ENCODE measurements around the gene NUP62.
"Not testable (repeated sequence)": the region's sequence is repeated elsewhere in the genome, so short reads cannot be mapped to it uniquely, and the experiment has no call there.

The NUP62 gene

DNA sequence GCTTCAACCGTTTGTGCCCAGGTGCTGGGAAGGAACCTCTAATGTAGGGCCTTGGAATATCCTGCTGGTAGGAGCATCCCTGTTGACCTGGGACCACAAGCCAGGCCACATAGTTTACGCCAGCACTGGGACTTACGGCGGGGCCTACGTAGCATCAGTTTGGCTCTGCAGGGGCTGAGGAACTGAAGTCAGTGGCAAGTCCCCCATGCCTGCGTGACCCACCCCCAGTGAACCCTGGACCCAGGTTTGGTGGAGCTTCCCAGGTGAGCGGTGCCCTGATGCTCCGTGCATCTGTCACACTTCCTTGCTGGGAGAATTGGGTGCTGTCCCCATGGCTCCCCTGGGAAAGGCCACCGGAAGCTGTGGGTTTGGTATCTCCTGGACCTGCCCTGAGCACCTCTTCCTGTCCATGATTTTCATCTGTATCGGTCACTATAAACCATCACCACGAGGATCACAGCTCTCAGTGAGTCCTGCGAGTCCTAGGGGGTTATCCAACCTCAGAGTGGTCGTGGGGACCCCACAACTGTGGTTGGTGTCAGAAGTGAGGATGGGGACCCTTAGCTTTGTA, 21.7 kb upstream of the NUP62 start:
- DNase-seq = no peak

DNA sequence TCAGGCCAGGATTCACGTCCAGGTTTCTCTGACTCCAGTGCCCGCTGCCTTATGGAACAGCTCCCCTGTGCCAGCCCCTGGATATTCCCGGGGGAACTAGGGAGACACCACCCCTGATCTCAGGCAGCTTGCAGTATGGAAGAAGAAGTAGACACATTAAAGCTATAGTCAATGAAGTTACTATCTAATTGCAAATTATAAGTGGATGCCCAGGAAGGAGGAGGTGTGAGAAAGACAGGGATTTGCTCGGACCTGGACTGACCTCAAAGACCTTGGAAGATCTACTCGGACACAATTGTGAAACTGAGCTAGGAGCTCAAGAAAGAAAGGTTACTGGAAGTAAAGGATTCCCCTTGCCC, 21.3 kb upstream of the NUP62 start:
- no peak for DNase-seq

DNA sequence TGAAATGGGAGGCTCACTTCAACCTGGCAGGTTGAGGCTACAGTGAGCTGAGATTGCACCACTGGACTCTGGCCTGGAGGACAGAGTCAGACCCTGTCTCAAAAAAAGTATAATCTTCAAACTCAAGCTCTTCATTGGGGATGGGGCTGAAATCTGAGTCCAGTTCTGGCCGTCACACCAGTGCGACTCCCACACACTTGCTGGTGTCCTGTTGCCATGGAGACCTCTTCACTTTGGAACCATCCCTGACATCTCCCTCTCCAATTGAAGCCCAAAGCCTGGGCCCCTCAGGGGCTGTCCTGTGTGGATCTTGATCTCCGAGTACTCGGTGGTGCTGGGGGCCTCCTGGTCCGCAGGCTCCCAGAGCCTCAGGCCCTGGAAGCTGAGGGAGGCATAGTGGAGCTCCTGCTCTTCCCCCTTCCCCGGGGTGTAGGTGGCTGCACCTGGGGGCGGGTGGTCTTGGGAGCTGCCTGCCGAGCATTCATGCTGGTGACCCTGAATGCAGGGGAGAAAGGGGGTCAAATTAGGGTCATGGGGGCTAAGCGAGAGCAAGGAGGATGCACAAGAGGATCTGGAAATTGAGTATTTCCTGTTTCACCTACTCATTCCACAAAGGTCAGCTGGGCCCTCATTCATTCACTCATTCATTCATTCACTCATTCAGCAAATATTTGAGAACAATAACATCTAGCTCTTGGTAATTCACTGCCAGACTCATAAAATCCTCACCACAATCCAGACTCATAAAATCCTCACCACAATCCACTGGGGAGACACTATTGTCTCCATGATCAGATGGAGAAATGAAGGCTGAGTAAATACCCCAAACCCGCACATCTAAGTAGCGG, 20.7 kb upstream of the NUP62 start:
- no peak for DNase-seq

DNA sequence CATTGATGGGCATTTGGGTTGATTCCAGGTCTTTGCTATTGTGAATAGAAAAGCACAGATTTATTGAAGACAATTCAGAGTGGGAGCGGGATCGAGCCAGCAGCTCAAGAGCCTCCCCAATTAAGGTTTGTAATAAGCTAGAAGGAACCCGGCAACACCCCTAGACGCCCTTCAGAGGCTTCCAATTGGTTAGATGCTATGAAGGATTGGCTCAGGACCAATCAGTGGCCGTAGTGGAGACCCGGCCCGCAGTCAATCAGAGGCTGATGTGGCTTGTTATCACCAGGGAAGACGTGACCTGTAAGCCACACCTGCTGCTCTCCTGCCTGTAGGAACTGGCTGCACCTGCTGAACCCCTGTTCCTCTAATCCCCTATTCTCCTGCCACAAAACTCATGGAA, 17.1 kb upstream of the NUP62 start:
- DNase-seq = no peak

DNA sequence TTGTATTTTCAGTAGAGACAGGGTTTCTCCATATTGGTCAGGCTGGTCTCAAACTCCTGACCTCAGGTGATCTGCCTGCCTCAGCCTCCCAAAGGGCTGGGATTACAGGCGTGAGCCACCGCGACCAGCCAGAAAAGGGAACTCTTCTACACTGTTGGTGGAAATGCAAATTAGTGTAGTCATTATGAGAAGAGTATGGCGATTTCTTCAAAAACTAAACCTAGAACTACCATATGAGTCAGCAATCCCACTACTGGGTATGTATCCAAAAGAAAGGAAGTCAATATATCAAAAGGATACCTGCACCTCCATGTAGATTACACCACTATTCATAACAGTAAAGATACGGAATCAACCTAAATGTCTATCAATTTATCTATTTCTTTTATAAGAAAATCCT, 15.3 kb upstream of the NUP62 start:
- not testable (repeated sequence) for DNase-seq

DNA sequence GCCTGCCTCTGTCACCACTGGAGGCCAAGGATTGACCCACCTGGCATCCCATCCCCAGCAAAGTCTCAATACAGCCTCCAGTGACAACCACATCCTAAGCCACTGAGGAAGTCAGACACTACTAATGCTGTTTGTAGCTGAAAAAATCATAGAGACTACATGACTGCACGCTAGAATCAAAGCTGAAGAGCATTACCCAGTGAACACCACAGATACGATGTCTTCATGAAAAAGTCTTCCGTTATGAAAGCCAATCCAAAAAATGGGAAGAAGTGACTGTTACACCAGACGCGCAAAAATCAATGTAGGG, 11.1 kb upstream of the NUP62 start:
- DNase-seq = no peak

DNA sequence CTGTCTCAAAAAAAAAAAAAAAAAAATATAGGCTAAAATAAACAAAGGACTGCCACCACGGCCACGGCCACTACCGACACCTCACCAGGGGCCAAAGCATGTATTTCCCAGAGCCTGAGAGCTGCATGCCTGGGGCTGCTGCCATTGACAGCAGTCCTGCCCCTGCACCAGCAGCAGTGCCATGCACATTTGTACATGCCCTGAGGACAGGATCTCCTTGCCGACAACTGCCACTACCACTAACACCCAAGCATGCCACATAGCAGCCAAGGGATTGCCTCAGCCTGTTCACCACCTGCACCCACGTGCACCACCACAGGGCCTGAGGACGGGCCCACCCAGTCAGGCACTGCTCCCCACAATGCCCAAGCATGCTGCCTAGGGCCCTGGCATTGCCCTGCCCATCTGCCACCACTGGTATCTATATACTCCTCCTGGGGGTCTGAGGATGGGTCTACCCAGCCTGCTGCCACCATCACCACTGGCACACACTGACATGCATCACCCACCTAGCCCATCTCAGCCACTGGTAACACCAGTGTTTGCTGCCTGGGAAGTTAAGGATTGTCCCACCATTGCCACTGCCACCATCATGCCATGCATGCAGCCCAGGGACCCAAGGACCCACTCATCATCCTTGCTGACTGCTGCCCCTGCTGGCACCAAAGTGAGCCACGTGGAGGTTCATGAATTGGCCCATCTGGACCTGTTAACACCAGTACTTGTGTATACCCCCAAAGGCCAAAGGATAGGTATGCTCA, 10.6 kb upstream of the NUP62 start:
- no peak for DNase-seq

DNA sequence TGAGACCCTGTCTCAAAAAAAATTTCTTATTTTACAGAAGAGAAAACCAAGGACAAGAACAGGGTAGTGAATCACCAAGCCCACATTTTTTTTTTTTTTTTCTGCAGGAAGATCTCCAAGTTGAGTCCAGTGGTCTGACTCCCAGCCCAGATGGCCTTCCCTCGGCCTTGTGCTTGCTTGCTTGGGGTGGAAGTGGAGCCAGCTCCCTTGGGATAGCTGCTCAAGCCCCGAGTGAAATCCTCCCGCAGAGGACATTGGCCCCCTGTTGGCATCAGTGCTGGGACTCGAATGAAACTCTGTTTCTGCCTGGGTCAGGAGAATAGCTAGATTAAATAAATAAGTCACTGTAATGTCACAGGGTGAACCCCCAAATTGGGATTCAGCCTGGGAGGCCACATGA, 9.4 kb upstream of the NUP62 start:
- no peak for DNase-seq

DNA sequence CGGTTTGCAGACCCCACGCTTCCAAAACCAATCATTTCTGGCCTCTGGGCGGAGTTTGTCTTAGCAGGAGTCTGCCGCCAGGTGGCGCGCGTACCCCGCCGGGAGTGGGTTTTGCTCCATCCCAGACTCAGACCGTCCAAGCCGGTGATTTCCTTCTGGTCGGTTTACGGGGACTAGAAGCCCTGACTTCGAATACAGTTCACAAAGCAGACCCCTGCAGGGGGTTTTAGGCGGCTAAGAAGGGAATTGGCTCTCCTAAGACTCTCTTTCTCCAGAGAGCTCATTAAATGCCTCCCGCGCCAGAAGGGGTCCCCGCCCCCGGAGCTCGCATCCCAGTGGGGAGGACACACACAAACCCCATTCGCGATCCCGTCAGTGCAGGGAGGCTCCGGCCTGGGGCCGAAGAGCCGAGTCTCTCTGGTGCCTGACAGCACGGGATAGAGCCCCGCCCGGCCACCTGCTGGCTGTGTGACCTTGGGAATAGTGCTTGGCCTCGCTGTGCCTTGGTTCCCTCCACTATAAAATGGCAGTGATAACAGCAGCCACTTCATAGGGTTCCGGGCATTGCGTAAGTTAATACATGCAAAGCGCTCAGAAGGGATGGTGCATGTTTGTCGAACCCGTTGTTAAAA, 8.6 kb upstream of the NUP62 start:
- peak; percentile 51 for DNase-seq

DNA sequence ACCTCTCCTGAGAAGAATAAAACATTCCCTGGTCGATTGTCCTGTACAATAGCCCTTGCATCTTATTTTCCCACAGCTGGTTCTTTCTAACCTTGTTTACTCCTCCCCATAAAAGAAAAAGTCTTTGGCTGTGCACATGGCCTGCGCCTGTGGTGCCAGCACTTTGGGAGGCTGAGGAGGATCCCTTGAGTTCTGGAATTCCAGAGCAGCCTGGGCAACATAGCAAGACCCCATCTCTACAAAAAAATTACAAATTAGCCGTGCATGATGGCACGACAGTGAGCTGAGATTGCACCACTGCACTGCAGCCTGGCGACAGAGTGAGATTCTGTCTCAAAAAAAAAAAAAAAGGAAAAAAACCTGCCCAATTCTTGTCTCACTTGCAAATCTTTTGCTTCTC, 7.2 kb upstream of the NUP62 start:
- no peak for DNase-seq

DNA sequence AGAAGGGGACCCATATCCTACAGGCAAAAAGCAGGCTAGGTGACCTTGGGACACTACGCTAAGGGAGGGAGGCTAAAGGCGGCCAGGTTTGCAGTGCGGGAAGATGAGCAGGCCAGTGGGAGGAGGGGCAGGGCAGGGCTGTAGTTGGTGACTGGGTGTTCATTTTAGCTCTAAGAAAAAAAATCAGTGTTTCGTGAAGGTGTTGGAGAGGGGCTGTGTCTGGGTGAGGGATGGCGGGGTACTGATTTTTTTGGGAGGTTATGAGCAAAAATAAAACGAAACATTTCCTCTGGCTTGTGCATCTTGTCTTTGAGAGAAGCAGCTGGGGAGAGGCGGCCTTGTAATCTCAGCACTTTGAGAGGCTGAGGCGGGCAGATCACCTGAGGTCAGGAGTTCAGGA, 4.3 kb upstream of the NUP62 start:
- no peak for DNase-seq

DNA sequence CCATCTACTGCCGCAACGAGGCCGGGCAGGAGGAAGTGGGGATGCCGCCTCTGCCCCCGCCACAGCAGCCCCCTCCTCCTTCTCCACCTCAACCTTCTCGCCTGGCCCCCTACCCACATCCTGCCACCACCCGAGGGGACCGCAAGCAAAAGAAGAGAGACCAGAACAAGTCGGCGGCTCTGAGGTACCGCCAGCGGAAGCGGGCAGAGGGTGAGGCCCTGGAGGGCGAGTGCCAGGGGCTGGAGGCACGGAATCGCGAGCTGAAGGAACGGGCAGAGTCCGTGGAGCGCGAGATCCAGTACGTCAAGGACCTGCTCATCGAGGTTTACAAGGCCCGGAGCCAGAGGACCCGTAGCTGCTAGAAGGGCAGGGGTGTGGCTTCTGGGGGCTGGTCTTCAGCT, 3.4 kb upstream of the NUP62 start:
- DNase-seq = no peak

DNA sequence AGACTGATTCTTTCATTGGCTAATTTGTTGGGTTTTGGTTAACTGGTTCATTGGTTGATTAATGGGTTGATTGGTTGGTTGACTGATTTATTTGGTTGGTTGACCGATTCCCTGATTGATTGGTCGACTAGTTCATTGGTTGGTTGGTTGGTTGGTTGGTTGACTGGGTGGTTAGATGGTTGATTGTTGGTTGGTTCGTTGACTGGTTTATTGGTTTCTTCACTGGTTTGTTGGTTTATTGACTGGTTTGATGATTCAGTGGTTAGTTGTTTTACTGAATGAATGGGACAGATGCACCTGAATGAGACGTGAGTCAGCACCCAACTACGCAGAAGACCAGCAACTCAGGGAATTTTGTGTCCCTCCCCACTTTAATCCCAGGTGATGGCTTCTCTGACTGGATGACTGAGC, 2.7 kb upstream of the NUP62 start:
- no peak for DNase-seq

DNA sequence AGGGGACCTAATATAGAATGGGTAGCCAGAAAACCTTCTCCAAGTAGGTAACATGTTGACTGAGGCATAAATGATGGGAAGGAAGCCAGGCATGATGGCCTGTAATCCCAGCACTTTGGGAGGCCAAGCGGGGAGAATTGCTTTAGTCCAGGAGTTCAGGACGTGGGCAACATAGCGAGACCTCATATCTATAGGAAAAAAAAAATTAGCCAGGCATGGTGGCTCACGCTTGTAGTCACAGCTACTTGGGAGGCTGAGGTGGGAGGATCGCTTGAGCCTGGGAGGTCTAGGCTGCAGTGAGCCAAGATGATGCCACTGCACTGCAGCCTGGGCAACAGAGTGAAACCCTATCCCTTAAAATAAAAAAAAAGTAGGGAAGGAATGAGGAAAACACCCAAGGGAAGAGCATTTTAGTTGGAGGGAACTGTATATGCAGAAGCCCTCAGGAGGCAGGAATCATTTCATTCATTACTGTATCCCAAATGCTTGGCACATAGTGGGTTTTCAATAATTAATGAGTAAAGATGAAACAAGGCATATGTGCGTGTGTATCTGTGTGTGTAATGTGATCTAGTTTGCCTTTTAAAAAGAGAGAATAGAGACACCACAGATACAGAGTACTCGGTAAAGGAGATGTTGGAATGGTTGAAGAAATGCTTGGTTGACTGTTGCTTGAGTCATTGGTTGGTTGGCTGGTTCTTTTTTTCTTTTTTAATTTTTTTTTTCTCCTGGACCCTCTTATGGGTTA, 2.2 kb upstream of the NUP62 start:
- DNase-seq = no peak

DNA sequence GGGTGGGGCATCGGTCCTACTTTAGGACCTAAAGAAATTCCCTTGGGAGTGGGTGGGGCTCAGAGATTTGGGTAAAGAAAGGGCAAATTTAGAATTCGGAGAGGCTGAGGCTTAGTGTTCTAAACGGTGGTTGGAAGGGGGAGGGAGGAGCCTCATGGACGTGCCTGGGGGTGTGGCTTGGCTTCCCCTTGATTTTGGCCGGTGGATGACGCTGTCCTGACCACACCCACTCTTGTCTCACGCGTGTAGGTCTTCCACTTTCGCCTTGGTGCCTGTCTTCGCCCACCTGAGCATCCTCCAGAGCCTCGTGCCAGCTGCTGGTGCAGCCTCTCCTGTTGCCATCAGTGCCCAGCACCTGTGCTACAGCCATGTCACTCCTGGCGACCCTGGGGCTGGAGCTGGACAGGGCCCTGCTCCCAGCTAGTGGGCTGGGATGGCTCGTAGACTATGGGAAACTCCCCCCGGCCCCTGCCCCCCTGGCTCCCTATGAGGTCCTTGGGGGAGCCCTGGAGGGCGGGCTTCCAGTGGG, 1.2 kb upstream of the NUP62 start:
- DNase-seq = no peak

DNA sequence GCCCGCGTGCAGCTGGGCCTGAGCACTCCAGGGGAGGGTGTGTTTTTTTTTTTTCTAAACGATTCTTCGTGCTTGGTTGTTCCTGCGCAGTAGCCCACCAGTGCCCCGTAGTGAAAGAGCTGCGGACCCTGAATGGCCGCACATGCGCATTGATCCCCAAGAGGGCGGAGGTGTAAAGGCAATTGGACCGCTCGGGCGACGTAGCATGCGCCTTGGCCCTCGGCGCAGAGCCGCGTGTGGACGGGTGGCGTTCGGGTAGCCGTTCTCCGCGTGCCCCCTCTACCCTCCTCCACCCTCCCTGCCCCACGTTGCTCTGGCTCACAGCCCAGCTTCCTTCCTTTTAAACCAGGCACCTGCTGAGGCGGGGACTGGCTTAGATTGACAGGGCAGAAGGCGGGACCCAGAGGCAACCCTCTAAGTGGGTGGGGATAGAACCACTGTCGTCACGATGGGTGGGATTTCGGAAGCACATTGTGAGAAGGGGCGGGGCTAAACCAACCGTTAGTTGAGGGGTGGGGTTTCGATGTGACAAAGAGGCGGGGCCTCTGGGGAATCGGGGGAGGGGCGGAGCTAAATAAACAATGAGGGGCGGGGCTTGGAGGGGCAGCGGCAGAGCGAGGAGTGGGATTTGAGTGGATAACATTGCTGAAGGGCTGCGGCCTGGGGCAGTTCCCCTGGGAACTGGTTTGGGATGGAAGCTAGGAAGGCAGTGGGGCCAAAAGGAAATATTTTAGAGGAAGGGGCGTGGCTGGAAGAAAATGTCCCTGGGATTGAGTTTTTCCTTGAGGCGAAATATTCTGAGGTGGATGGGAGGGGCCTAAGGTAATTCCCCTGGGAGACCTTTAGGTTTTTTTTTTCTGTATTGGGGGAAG, 543 bp upstream of the NUP62 start:
- peak; percentile 90 for DNase-seq

DNA sequence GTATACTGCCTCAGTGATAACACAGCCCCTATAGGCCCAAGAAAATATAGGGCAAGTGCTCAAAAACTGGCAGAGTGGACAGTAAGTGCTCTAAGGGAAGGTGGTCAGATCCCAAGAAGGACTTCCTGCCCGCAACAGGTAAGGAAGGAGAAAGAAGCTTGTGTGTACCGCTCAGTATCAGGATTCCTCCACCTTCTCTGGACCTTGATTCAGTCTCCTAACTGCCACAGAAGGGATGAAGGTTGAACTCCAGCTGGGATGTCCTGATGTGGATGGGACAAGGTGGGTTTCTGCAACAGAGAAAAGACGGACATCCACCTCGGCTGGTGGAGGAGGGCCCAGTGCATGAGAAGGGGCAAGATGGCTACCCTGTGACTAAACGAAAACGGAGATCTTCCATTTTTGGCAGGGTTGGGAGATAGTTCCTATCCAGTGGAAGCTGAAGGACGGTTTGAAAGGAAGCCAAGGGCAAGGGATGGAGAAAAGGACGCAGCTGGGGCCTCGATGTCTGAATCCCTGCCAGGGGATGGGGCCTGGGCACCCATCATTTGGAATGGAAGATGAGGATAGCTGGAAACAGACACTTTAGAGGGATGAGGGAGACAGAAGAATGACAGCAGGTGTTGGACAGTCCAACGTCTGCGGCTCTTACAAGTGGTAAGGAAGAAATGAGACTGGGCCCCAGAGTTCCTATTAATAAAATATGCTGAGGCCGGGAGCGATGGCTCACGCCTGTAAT, 1.6 kb downstream of the NUP62 start:
- DNase-seq = no peak

DNA sequence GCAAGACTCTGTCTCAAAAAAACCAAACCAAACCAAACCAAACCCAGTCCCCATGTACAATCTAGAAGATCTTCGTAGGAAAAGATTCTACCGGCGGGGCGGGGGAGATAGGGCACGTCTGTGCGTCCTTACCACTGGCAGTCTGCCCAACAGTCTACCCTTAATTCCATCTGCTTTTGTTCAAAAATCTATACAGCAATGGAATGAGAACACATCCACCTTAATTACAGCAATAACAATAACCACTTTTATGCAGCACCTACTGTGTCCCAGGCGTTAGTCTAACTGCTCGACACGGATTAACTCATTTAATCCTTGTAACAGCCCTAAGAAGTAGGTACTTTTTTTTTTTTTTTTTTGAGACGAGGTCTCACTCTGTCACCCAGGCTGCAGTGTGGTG, 2.8 kb downstream of the NUP62 start:
- DNase-seq = no peak

DNA sequence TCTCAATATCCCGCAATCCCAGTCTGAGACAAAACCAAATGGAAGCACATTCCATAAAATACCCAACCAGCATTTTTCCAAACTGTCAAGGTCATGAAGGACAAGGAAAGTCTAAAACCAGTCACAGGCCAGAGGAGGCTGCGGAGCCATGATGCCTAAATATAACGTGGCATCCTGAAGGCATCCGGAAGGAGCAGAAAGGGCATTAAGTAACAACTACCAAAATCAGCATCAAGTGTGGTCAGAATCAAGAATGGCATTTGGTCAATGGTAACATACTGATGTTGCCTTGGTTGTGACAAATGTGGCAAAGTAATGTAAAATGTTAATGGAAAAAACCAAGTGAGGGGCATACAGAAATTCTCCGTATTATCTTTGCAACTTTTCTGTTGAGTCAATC, 3.8 kb downstream of the NUP62 start:
- no peak for DNase-seq

DNA sequence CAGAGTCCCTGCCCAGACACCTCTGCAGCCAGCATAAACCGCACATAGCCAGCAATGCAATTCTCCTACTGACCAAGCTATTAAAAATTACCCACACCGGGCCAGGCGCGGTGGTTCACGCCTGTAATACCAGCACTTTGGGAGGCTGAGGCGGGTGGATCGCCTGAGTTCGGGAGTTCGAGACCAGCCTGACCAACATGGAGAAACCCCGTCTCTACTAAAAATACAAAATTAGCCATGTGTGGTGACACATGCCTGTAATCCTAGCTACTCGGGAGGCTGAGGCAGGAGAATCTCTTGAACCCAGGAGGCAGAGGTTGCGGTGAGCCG, 4.5 kb downstream of the NUP62 start:
- DNase-seq = not testable (repeated sequence)

Measured in SHP77 treated with DMSO at 0.1 percent for 48 hours (cell line).